HPDE6-E6E7 (cell line): ENCODE measurements around the gene ECHS1.

ENCODE experiments used
- DNase-seq: peaks from one replicate; pipeline ENCODE4 v3.0.0; 2011; ENCODE audit warnings: missing footprints; ENCODE audit errors: extremely low spot score

ECHS1 gene

GRCh38 chr10:133341983-133342382 is 31.2 kb downstream of the ECHS1 start:
- DNase-seq: no peak

DNA sequence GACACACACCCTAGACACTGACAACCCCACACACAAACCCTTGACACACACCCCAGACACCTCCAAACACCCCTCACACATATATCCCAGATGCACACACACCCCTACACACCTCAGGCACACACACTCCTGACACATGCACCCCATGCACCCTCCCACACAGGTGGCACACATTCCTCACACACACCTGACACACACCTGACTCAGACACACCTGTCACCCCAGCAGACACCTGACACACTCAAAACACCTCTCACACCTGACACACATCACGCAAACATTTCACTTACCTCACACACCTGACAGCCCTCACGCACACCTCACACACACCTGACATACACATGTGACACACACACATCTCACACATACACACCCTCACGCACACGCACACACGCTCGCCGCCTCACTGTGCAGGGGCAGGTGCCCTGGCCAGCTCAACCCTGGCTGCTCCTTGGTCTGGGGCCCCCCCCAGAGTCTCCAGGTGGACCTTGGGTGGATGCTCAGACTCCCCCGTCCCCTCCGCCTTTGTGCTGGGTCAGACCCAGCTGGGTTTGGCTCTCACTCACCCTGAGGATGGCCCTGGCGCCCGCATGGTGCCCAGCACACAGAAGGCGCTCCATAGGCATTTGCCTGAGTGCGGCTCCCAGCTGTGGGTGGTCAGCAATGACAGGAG is 33.3 kb downstream of the ECHS1 start:
- no peak for DNase-seq

DNA sequence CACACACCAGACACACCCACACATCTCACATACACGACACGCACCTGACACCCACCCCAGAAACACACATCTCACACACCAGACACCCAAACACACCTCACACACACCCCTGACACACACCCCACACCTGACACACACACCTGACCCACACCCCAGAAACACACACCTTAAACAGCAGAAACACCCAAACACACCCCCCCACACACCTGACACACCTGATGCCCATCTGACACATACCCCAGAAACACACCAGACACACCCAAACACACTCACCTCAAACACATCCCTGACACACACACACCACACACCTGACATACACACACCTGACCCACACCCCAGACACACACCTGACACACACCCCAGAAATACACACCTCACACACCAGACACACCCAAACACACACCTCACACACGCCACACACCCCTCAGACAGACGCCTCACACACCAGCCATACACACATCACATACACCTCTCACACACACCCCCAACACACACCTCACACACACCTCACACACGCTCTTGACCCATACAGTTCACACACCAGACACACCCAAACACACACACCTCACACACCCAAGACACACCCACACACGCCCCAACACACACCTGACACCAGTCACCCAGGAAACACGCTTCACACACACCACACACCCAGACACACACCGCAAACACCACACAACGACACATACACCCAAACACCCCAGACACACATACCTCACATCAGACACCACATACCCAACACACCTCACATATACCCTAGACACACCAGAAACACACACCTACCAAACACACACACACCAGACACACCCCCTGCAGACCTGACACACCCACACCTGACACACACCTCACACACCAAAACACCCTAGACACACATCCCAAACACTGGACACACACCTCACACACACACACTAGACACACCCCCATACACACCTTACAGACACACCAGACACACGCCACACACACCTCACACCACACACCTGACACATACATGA is 34.8 kb downstream of the ECHS1 start:
- no peak for DNase-seq

GRCh38 chr10:133337370-133337725 is 35.8 kb downstream of the ECHS1 start:
- no peak for DNase-seq

- DNase-seq: no peak
These were observed 36.4 kb downstream of the ECHS1 start, which contains the start of gene CALY for GRCh38 chr10:133336577-133337369. TSS of gene CALY (minus strand) at chr10:133336896. CDS start at chr10:133328989, 7,907 bp downstream.

GRCh38 chr10:133336118-133336576 is 37.0 kb downstream of the ECHS1 start:
- no peak for DNase-seq

- DNase-seq: no peak
These were observed 37.7 kb downstream of the ECHS1 start for GRCh38 chr10:133335246-133336117.

DNA sequence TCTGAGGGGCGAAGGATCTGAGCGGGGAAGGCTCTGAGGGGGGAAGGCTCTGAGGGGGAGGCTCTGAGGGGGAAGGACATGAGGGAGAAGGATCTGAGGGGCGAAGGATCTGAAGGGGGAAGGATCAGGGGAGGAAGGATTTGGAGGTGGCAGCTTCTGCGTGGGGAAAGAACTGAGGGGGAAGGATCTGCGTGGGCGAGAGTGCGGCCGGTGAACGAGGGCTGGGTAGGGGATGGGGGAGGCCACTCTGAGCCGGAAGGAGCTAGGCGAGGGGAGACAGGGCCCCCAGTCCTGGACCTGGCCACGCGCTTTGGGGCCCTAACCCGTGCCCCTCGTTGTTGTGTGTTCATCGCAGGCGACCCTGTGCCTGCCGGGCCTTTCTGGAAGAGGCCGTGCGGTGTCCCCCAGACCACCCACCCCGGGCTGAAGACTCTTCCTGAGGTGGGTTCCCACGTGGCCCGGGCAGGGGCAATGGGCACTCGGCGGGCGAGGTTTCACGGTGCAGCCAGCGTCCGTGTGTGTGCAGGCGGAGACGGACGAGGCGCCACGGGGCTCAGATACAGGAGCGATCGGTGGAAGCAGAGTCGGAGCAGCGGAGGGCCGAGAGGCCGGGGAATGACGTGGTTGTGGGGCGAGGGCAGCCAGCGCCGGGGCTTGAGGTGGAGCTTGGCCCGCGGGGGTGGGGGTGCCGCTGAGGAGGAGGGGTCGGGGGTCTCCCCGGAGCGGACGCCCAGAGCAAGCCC is 38.5 kb downstream of the ECHS1 start:
- DNase-seq: no peak

GRCh38 chr10:133332936-133333699 is 40.0 kb downstream of the ECHS1 start:
- DNase-seq: no peak

GRCh38 chr10:133329491-133330202 is 43.5 kb downstream of the ECHS1 start:
- DNase-seq: peak; percentile 66

- DNase-seq: no peak
These were observed 44.5 kb downstream of the ECHS1 start for GRCh38 chr10:133328358-133329343.

- no peak for DNase-seq
These were observed 45.4 kb downstream of the ECHS1 start for GRCh38 chr10:133327651-133328357.

- DNase-seq: no peak
These were observed 46.2 kb downstream of the ECHS1 start for GRCh38 chr10:133326745-133327650.

GRCh38 chr10:133326223-133326551 is 47.0 kb downstream of the ECHS1 start:
- DNase-seq: no peak

GRCh38 chr10:133325440-133326222 is 47.5 kb downstream of the ECHS1 start:
- DNase-seq: no peak
